Measurements from ENCODE around the gene MEFV. TPM values are rescaled to one million over a fixed set of nuclear protein-coding genes. Genes with fewer than 3 reads are reported as not detected.

Gene MEFV
- total and polyA plus RNA-seq, 8 donors, result 0.05 to 1.1 (median 0.23) TPM; not detected in 1

- 74 to 78% methylated on average over 11 of the region's 11 CpGs for WGBS, 2 donors
- DNase-seq, result no peak
Measured at GRCh38 chr16:3242709-3243108, 13.7 kb downstream of the MEFV start.

GRCh38 chr16:3241761-3242160, 14.7 kb downstream of the MEFV start:
- WGBS, 2 donors, result 60 to 62% methylated on average over 5 of the region's 5 CpGs
- no peak overlapping the region for H3K27ac ChIP-seq
- FAIRE-seq (no peak), DNase-seq (no peak), ATAC-seq (no peak)
- no peaks in the 10 kb centered on the region for H3K27me3 ChIP-seq
- H3K4me3 ChIP-seq, result no peak overlapping the region
- H3K9me3 ChIP-seq, result no peaks in the 10 kb centered on the region
- TF ChIP-seq CTCF (IDR thresholded peaks at IDR 0.05), result no peak
- intact Hi-C loops (cut with DNase I), result no loop called here
- H3K4me1 ChIP-seq, result no peaks in the 10 kb centered on the region
- no peaks in the 10 kb centered on the region for H3K36me3 ChIP-seq

More at GRCh38 chr16:3242709-3243108, 13.7 kb downstream of the MEFV start:
- Histone ChIP-seq H3K4me1 (no peaks in the 10 kb centered on the region), H3K36me3 (no peaks in the 10 kb centered on the region), H3K27me3 (no peaks in the 10 kb centered on the region), H3K9me3 (no peaks in the 10 kb centered on the region), H3K4me3 (no peak overlapping the region), H3K27ac (no peak overlapping the region)
- no peak for FAIRE-seq
- ATAC-seq, result no peak
- intact Hi-C loops (cut with DNase I), result no loop called here
- no peak for TF ChIP-seq CTCF (IDR thresholded peaks at IDR 0.05)

- no peaks in the 10 kb centered on the region for H3K27me3 ChIP-seq
- FAIRE-seq (no peak), ATAC-seq (no peak), DNase-seq (peak in 4 of 6 donors; percentile 23 to 44 (median 32))
- peaks cover 0 to 14% (median 10%) of the 10 kb centered on the region in 3 donors for H3K36me3 ChIP-seq
- H3K4me3 ChIP-seq, result no peak overlapping the region
- intact Hi-C loops (cut with DNase I), result no loop called here
- H3K9me3 ChIP-seq, result no peaks in the 10 kb centered on the region
- peaks cover 0 to 8% (median 0%) of the 10 kb centered on the region in 3 donors for H3K4me1 ChIP-seq
- TF ChIP-seq CTCF (IDR thresholded peaks at IDR 0.05), result no peak
- 84 to 85% methylated on average over 29 of the region's 29 CpGs for WGBS, 2 donors
- no peak overlapping the region for H3K27ac ChIP-seq
Measured at GRCh38 chr16:3235856-3236669, 20.4 kb downstream of the MEFV start.

GRCh38 chr16:3234857-3235561, 21.4 kb downstream of the MEFV start, which contains the start of gene ZNF200:
ZNF200 (minus strand) TSS chr16:3235158; CDS start chr16:3233755, 1,403 bp downstream.
- peak; percentile 93 to 98 (median 96) for DNase-seq
- H3K27me3 ChIP-seq, result no peaks in the 10 kb centered on the region
- H3K4me3 ChIP-seq, result peak within 1 kb of the TSS; percentile 68 to 93 (median 86)
- FAIRE-seq, result no peak
- peaks cover 0 to 25% (median 10%) of the 10 kb centered on the region in 3 donors for H3K36me3 ChIP-seq
- H3K9me3 ChIP-seq, result no peaks in the 10 kb centered on the region
- 1% methylated on average over 45 to 54 of the region's 59 CpGs for WGBS, 2 donors
- H3K27ac ChIP-seq, result peak within 1 kb of the TSS; percentile 50 to 92 (median 83)
- intact Hi-C loops (cut with DNase I), result no loop called here
- ATAC-seq, result peak; percentile 98 to 100 (median 100)
- TF ChIP-seq CTCF (IDR thresholded peaks at IDR 0.05), result no peak
- peaks cover 0 to 8% (median 0%) of the 10 kb centered on the region in 3 donors for H3K4me1 ChIP-seq
